Mucosa of gallbladder (tissue), 1 donor: Measurements from ENCODE around the gene IFRD2. TPM values are rescaled to one million over a fixed set of nuclear protein-coding genes. Genes with fewer than 3 reads are reported as not detected.
"Not testable (repeated sequence)": the region's sequence is repeated elsewhere in the genome, so short reads cannot be mapped to it uniquely, and the experiment has no call there.

Experiments
- DNase-seq: peaks from one replicate; pipeline ENCODE4 v3.0.0-alpha.2; 2020; ENCODE audit warnings: low spot score
- total RNA-seq: library from RNA; stranded (reverse); gene quantifications from one replicate; pipeline ENCODE4 v1.2.1, GENCODE V29; 2021
- donor health status: DM: no; HTN: no; CAD: no.

The IFRD2 gene
- total RNA-seq, 1 donor from 2014 or later = 74.8 TPM

GRCh38 chr3:50251220-50251619 lies 41.0 kb downstream of the IFRD2 start:
- DNase-seq = no peak

GRCh38 chr3:50250514-50250913 lies 41.7 kb downstream of the IFRD2 start:
- no peak for DNase-seq

GRCh38 chr3:50249457-50249856 lies 42.8 kb downstream of the IFRD2 start:
- no peak for DNase-seq

- no peak for DNase-seq
These were observed 43.8 kb downstream of the IFRD2 start for GRCh38 chr3:50248387-50248786.

GRCh38 chr3:50246517-50246954 lies 45.7 kb downstream of the IFRD2 start:
- DNase-seq = no peak

- DNase-seq = peak; percentile 88
These were observed 46.3 kb downstream of the IFRD2 start for GRCh38 chr3:50245831-50246516.

GRCh38 chr3:50245251-50245745 lies 46.9 kb downstream of the IFRD2 start:
- no peak for DNase-seq

- DNase-seq = not testable (repeated sequence)
These were observed 47.4 kb downstream of the IFRD2 start for GRCh38 chr3:50244813-50245212.

GRCh38 chr3:50243543-50243895 lies 48.7 kb downstream of the IFRD2 start:
- DNase-seq = no peak

- DNase-seq = no peak
These were observed 49.2 kb downstream of the IFRD2 start for GRCh38 chr3:50242851-50243542.

GRCh38 chr3:50242381-50242770 lies 49.9 kb downstream of the IFRD2 start:
- no peak for DNase-seq

- DNase-seq = no peak
These were observed 50.4 kb downstream of the IFRD2 start for GRCh38 chr3:50241713-50242380.

- no peak for DNase-seq
These were observed 51.1 kb downstream of the IFRD2 start for GRCh38 chr3:50241163-50241562.

- DNase-seq = no peak
These were observed 52.6 kb downstream of the IFRD2 start for GRCh38 chr3:50239649-50240048.

GRCh38 chr3:50238549-50239026 lies 53.6 kb downstream of the IFRD2 start:
- DNase-seq = peak; percentile 92

GRCh38 chr3:50237754-50238548 lies 54.3 kb downstream of the IFRD2 start:
- DNase-seq = peak; percentile 87

Other genes starting within 250 kb of the IFRD2 start
- gene RBM5, start 203.5 kb downstream of the IFRD2 start, total RNA-seq = 132 TPM
- gene SEMA3F, start 137.1 kb downstream of the IFRD2 start, total RNA-seq = 34.1 TPM
- gene GNAT1, start 100.8 kb downstream of the IFRD2 start, total RNA-seq = not detected
- gene SLC38A3, start 87.2 kb downstream of the IFRD2 start, total RNA-seq = 2.2 TPM
- gene GNAI2, start 56.2 kb downstream of the IFRD2 start, total RNA-seq = 261 TPM
- gene SEMA3B, start 23.3 kb downstream of the IFRD2 start, total RNA-seq = 87.0 TPM
- 0.95 TPM for gene LSMEM2, start 13.3 kb downstream of the IFRD2 start, total RNA-seq
- gene HYAL3, start 7.0 kb upstream of the IFRD2 start, total RNA-seq = 7.8 TPM
- 12.7 TPM for gene NAA80, start 7.0 kb upstream of the IFRD2 start, total RNA-seq
- gene HYAL1, start 11.1 kb upstream of the IFRD2 start, total RNA-seq = 82.4 TPM
- gene HYAL2, start 30.3 kb upstream of the IFRD2 start, total RNA-seq = 84.6 TPM
- gene TUSC2, start 35.8 kb upstream of the IFRD2 start, total RNA-seq = 42.5 TPM
- gene RASSF1, start 48.4 kb upstream of the IFRD2 start, total RNA-seq = 27.5 TPM
- 2.2 TPM for gene ZMYND10, start 53.3 kb upstream of the IFRD2 start, total RNA-seq
- 26.7 TPM for gene NPRL2, start 58.3 kb upstream of the IFRD2 start, total RNA-seq
- 35.4 TPM for gene CYB561D2, start 58.4 kb upstream of the IFRD2 start, total RNA-seq
- gene TMEM115, start 67.1 kb upstream of the IFRD2 start, total RNA-seq = 57.5 TPM
- gene CACNA2D2, start 211.2 kb upstream of the IFRD2 start, total RNA-seq = 1.8 TPM